Gastrocnemius medialis (tissue), 4 donors: Measurements from ENCODE around the gene BANP. TPM values are rescaled to one million over a fixed set of nuclear protein-coding genes. Genes with fewer than 3 reads are reported as not detected.
A peak's percentile ranks its signal among the peaks of the same experiment; 100 is the strongest.

ENCODE experiments used
- ATAC-seq, 2 donors: fragments of 150-250 bp; one replicate each; pipeline ENCODE4 v1.9.1; 2016
- DNase-seq, 2 donors: peaks; one replicate each; pipeline ENCODE4 v3.0.0-alpha.2; 2019
- H3K27ac ChIP-seq, 4 donors: fragments of 200-600 bp; sonication (generic); 1 replicate in 1 of 4; 2 replicates in 3 of 4; pipeline ENCODE4 v1.5.1; 2016 to 2018; ENCODE audit warnings: mild to moderate bottlenecking in 2 of 4, moderate library complexity in 1 of 4
- H3K27me3 ChIP-seq, 3 donors: fragments of 200-600 bp; sonication (generic) in 2 of 3; 1 replicate in 1 of 3; 2 replicates in 2 of 3; pipeline versions ENCODE4 v1.5.1 to v1.6.0; 2016 to 2019; ENCODE audit warnings: mild to moderate bottlenecking in 1 of 3, moderate library complexity in 1 of 3
- H3K36me3 ChIP-seq, 2 donors: fragments of 200-600 bp; sonication (generic) in 1 of 2; one replicate each; pipeline ENCODE4 v1.5.1; 2017 to 2018
- H3K4me1 ChIP-seq, 2 donors: fragments of 200-600 bp; sonication (generic) in 1 of 2; one replicate each; pipeline ENCODE4 v1.5.1; 2016 to 2017; ENCODE audit warnings: mild to moderate bottlenecking in 2 of 2
- H3K4me3 ChIP-seq, 4 donors: fragments of 200-600 bp; sonication (generic) in 3 of 4; 1 replicate in 1 of 4; 2 replicates in 3 of 4; pipeline ENCODE4 v1.5.1; 2016 to 2019; ENCODE audit warnings: mild to moderate bottlenecking in 2 of 4
- H3K9me3 ChIP-seq, 3 donors: fragments of 200-600 bp; sonication (generic) in 2 of 3; 1 replicate in 1 of 3; 2 replicates in 2 of 3; pipeline ENCODE4 v1.5.1; 2016 to 2019
- CTCF ChIP-seq, 5 experiments: fragments of 450-650 bp in 3 of 5; fragments of 200-600 bp in 2 of 5; sonication (generic) in 2 of 5; IDR thresholded peaks in 4 of 5; conservative IDR thresholded peaks in 1 of 5; 1 replicate in 4 of 5; 2 replicates in 1 of 5; pipeline ENCODE4 v1.5.1; 2016 to 2019; ENCODE audit warnings: antibody characterized with exemption in 5 of 5, mild to moderate bottlenecking in 3 of 5, moderate library complexity in 3 of 5
- POLR2A ChIP-seq, 2 donors: fragments of 450-650 bp; IDR thresholded peaks; one replicate each; pipeline ENCODE4 v1.6.1; 2017; ENCODE audit warnings: antibody characterized with exemption in 2 of 2, mild to moderate bottlenecking in 2 of 2, moderate library complexity in 2 of 2
- in situ Hi-C, 4 donors: fragments of 200-750 bp; cut with MboI; loops; one replicate each; pipeline versions ENCODE4 v1.15.0 to v1.8.0; 2017; ENCODE audit warnings: low sequenced_read_pairs in 4 of 4
- intact Hi-C: fragments of 100-400 bp; cut with DNase I; formaldehyde crosslinking; loops from one replicate; pipeline ENCODE4 v1.15.1; 2023; ENCODE audit warnings: low total_unique reads
- total RNA-seq, 4 donors: library from RNA; depleted of rRNA; stranded (reverse); fragments of >200 nt; gene quantifications; one replicate each; pipeline versions ENCODE4 v1.1.0 to v1.2.3, GENCODE V29; 2016

Gene BANP
- total RNA-seq, 4 donors from 2014 or later, result 7.0 to 20.6 (median 16.1) TPM

- no peak for ATAC-seq
- peaks cover 22 to 49% of the 10 kb centered on the region in 2 donors for H3K4me1 ChIP-seq
- in situ Hi-C loops, result no loop called here
Observed at GRCh38 chr16:87956098-87956364, 4.8 kb downstream of the BANP start.

GRCh38 chr16:87956365-87957231 is 5.4 kb downstream of the BANP start:
- intact Hi-C loops, result loop anchor here (10.0 kb wide), 1 partner anchor 1288 kb away; no protein-coding TSS in a partner anchor
- no peaks in the 10 kb centered on the region for H3K9me3 ChIP-seq
- no peak for ATAC-seq
- peaks cover 0 to 3% of the 10 kb centered on the region in 2 donors for H3K36me3 ChIP-seq
- no peak overlapping the region for H3K4me3 ChIP-seq
- peak in 1 of 2 donors; percentile 26 for DNase-seq
- H3K4me1 ChIP-seq, result peaks cover 22 to 53% of the 10 kb centered on the region in 2 donors
- TF ChIP-seq CTCF (IDR thresholded peaks at IDR 0.05 in 4 of 5, conservative IDR thresholded peaks at IDR 0.05 in 1 of 5) (no peak), POLR2A (IDR thresholded peaks at IDR 0.05) (no peak)
- no peaks in the 10 kb centered on the region for H3K27me3 ChIP-seq
- in situ Hi-C loops, result no loop called here
- peak overlapping the region in 3 of 4 donors; percentile 1 to 39 (median 3) for H3K27ac ChIP-seq

More at GRCh38 chr16:87956098-87956364, 4.8 kb downstream of the BANP start:
- intact Hi-C loops, result loop anchor here (10.0 kb wide), 1 partner anchor 1289 kb away; no protein-coding TSS in a partner anchor
- Histone ChIP-seq H3K27ac (peak overlapping the region in 3 of 4 donors; percentile 1 to 39 (median 3)), H3K4me3 (no peak overlapping the region), H3K9me3 (no peaks in the 10 kb centered on the region), H3K36me3 (peaks cover 0 to 3% of the 10 kb centered on the region in 2 donors), H3K27me3 (no peaks in the 10 kb centered on the region)
- TF ChIP-seq CTCF (IDR thresholded peaks at IDR 0.05 in 4 of 5, conservative IDR thresholded peaks at IDR 0.05 in 1 of 5), result no peak
- TF ChIP-seq POLR2A (IDR thresholded peaks at IDR 0.05), result no peak
- DNase-seq, result no peak

GRCh38 chr16:87957296-87958094 is 6.3 kb downstream of the BANP start:
- Histone ChIP-seq H3K4me3 (no peak overlapping the region), H3K36me3 (peaks cover 0 to 3% of the 10 kb centered on the region in 2 donors), H3K9me3 (no peaks in the 10 kb centered on the region), H3K27me3 (no peaks in the 10 kb centered on the region), H3K27ac (no peak overlapping the region), H3K4me1 (peaks cover 18 to 47% of the 10 kb centered on the region in 2 donors)
- in situ Hi-C loops, result no loop called here
- intact Hi-C loops, result loop anchor here (10.0 kb wide), 1 partner anchor 1287 kb away; no protein-coding TSS in a partner anchor
- TF ChIP-seq POLR2A (IDR thresholded peaks at IDR 0.05), result no peak
- no peak for TF ChIP-seq CTCF (IDR thresholded peaks at IDR 0.05 in 4 of 5, conservative IDR thresholded peaks at IDR 0.05 in 1 of 5)
- no peak for DNase-seq
- no peak for ATAC-seq

DNA sequence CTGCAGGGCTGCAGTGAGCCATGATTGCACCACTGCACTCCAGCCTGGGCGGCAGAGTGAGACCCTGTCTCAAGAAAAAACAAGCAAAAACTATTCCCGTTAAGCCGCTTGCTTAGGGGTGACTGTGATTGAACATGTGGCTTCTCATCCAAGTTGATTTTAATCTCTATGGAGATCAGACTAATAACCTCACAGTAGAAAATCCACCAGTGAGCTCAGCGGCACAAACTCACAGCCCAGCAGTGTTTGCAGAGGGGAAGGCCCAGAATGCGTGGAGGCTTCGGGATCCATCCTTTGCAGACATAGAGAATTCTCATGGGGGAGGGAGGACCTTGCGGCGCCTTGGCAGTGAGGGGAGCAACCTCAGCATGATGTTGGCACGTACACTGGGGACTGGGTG is 7.4 kb downstream of the BANP start:
- in situ Hi-C loops, result no loop called here
- no peak for ATAC-seq

More for the DNA sequence above, 7.4 kb downstream of the BANP start:
- intact Hi-C loops, result loop anchor here (10.0 kb wide), 1 partner anchor 1286 kb away; no protein-coding TSS in a partner anchor
- no peak overlapping the region for H3K27ac ChIP-seq
- H3K9me3 ChIP-seq, result no peaks in the 10 kb centered on the region
- peaks cover 0 to 3% of the 10 kb centered on the region in 2 donors for H3K36me3 ChIP-seq
- no peak for DNase-seq
- no peak overlapping the region for H3K4me3 ChIP-seq
- H3K4me1 ChIP-seq, result peaks cover 11 to 37% of the 10 kb centered on the region in 2 donors
- TF ChIP-seq POLR2A (IDR thresholded peaks at IDR 0.05), result no peak
- no peak for TF ChIP-seq CTCF (IDR thresholded peaks at IDR 0.05 in 4 of 5, conservative IDR thresholded peaks at IDR 0.05 in 1 of 5)
- H3K27me3 ChIP-seq, result no peaks in the 10 kb centered on the region
